GM12891 (cell line): ENCODE measurements around the gene ZFP36. TPM values are rescaled to one million over a fixed set of nuclear protein-coding genes. Genes with fewer than 3 reads are reported as not detected.
A peak's percentile ranks its signal among the peaks of the same experiment; 100 is the strongest.

ENCODE experiments used
- DNase-seq: peaks from one replicate; pipeline ENCODE4 v3.0.0; 2011; ENCODE audit warnings: low spot score; ENCODE audit not compliant: insufficient read length
- FAIRE-seq: peaks from 2 replicates; lab custom pipeline; 2011; peaks lifted over from hg19 to GRCh38; lab: Jason Lieb, UNC
- PAX5 ChIP-seq: IDR thresholded peaks from 2 replicates; pipeline ENCODE4 v1.6.1; 2011; ENCODE audit warnings: low read length, moderate library complexity, mild to moderate bottlenecking; ENCODE audit not compliant: insufficient read depth, severe bottlenecking
- POLR2A ChIP-seq: IDR thresholded peaks from 2 replicates; pipeline ENCODE4 v1.6.1; 2011; ENCODE audit warnings: low read depth, low read length, control low read depth
- POLR2AphosphoS5 ChIP-seq: IDR thresholded peaks from 2 replicates; pipeline ENCODE4 v1.6.1; 2011; ENCODE audit warnings: low read depth, low read length, control low read depth
- POU2F2 ChIP-seq: IDR thresholded peaks from 2 replicates; pipeline ENCODE4 v1.6.1; 2011; ENCODE audit warnings: low read depth, mild to moderate bottlenecking, control low read depth, low read length, moderate library complexity
- SPI1 ChIP-seq: IDR thresholded peaks from 2 replicates; pipeline ENCODE4 v1.6.1; 2011; ENCODE audit warnings: low read depth, low read length, control low read depth
- TAF1 ChIP-seq: IDR thresholded peaks from 2 replicates; pipeline ENCODE4 v1.6.1; 2011; ENCODE audit warnings: low read depth, low read length, control low read depth
- polyA plus RNA-seq: library from polyadenylated mRNA; unstranded; fragments of >200 nt; gene quantifications from one replicate; pipeline ENCODE4 v1.2.1, GENCODE V29; 2012; ENCODE audit warnings: low read depth, missing spikeins, inconsistent platforms; ENCODE audit not compliant: missing spikeins

ZFP36 gene
- polyA plus RNA-seq, result 24.7 TPM

DNA sequence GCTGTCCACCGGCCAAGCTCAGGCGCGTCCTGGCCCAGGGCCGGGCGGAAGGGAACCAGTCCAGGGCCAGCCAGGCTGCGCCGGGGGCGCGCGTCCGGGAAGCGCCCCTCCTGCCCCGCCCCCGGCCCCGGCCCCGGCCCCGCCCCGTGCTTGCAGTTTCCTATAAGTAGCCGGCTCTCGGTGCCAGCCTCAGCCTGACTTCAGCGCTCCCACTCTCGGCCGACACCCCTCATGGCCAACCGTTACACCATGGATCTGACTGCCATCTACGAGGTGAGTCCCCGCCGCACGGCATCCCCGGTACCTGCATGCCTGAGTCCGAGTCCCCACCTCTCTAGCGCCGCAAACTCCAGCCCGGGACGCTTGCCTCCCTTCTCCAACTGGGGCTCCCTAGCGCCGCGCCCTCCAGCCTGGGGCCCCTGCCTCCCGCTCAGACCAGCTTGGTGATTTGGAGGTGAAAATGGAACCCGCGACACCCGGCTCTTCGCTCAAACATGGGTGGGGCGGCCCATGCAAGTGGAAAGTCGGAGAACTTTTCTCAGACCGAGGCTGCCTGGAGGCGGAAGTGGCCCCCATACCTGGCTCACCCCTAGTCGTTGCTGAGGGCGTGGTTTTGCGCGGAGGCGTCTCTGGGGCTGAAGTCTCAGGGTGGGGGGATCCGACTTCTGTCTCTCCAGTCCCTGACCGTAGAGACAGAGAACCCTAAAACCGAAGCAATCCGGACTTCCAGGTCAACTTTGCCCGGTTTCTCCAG lies at the start of gene ZFP36:
Gene ZFP36 (plus strand): TSS at position 192 of the 754 bp plus-strand sequence. CDS start 58 bp downstream, at position 250.
- DNase-seq, result peak; percentile 62
- peak; percentile 91 for FAIRE-seq
- TF ChIP-seq TAF1 (peak; percentile 66; the same call in 1 of the 2 replicates), POLR2A (peak; percentile 99), POLR2AphosphoS5 (peak; percentile 99), POU2F2 (peak; percentile 87), PAX5 (no peak), SPI1 (peak; percentile 53)

GRCh38 chr19:39359026-39359425 lies 47.6 kb upstream of the ZFP36 start:
- TF ChIP-seq SPI1 (no peak), POU2F2 (no peak), TAF1 (no peak), POLR2A (no peak), PAX5 (no peak), POLR2AphosphoS5 (no peak)
- FAIRE-seq, result no peak

DNA sequence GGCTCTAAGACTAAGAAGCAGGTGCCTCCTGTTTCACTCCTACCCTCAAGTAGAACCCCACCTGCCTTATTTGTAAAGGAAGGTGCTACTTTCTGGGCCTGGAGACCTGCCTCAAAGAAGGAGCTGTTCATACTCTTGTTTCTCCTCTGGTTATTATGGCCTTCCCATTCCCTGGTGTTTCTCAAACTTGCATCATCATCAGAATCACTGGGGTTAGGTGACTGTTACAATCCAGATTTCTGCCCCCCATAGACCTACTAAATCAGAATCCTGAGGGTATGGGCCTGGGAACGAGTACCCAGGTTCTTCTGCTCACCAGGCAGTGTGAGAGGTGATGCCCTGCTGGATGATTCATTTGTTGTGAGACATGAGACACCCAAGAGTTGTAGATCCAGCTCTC lies 46.0 kb upstream of the ZFP36 start:
- FAIRE-seq, result no peak
- no peak for TF ChIP-seq POLR2AphosphoS5
- TF ChIP-seq SPI1, result no peak
- TF ChIP-seq POLR2A, result no peak
- TF ChIP-seq POU2F2, result no peak
- TF ChIP-seq TAF1, result no peak
- no peak for TF ChIP-seq PAX5
- no peak for DNase-seq

More at GRCh38 chr19:39359026-39359425, 47.6 kb upstream of the ZFP36 start:
- DNase-seq, result no peak

DNA sequence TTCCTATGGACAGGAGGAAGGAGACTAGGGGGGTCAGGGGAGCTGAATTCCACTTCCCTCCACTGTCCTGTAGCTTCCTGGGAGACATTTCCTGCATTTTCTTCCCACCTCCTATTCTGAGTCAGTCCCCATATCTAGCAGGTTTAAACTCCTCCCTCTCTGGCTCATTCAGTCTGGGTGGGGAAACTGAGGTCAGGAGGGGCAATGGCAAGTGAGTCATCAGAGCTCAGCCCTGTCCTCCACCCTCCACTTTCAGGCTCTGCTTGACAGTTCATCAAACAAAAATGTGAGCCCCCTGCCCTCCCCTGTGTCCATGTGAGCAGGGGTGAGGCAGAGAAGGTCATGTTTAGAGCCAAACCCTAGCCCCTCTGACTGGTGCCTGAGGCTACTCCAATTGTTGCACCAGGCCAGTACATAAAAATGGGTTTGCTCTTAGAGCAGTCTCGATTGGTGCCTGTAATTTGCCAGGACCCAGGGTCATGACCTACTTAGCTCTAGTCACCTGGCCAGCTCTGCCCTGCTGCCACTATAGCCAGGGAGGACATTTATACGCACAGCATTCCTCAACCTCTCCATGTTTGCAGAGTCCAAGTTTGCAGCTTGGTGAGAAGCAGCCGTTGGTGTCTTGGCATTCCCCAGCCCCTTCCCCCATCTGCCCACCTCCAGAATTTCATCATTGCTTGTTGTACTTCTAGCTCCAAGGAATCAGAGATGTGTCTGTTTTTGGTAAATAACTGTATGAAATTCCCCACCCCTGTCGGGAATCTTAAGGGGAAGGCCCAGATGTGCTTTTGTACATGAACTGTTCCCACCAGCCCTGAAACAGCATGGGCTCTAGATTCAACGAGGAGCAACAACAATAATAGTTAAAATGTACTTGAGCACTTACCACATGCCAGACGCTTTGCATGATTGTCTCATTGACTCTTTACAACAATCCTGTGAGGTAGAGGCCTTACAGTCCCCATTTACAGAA lies 43.7 kb upstream of the ZFP36 start:
- FAIRE-seq, result no peak
- TF ChIP-seq PAX5 (no peak), SPI1 (no peak), POLR2A (no peak), TAF1 (no peak), POU2F2 (no peak), POLR2AphosphoS5 (no peak)
- DNase-seq, result no peak

DNA sequence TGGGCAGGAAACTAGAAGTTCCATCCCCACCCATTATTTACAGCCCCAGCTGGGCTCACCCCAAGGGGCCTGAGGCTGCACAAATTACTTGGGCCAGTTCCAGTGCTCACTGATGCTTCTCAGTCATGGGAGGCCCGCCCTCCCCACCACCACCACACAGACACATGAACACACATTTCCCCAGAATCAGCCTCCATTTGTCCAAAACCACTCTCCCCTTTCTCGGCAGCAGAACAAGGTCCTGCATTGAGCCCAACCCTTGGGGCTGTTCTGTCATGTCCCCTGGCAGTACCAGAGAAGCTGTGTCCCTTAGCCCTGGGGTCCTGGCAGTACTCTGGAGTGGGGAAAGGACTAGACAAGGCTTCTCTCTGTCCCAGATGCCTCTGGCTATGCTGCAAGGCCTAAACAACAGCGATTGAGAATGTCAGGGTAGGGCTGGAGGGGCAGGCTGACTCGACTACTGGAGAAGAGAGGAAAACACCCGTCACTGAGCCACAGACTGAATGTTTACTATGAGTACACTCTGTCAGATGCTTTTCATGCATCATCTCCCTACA lies 42.7 kb upstream of the ZFP36 start:
- no peak for TF ChIP-seq SPI1
- TF ChIP-seq TAF1, result no peak
- no peak for TF ChIP-seq POLR2A
- TF ChIP-seq POU2F2, result no peak
- no peak for TF ChIP-seq PAX5
- TF ChIP-seq POLR2AphosphoS5, result no peak
- FAIRE-seq, result no peak
- DNase-seq, result no peak

DNA sequence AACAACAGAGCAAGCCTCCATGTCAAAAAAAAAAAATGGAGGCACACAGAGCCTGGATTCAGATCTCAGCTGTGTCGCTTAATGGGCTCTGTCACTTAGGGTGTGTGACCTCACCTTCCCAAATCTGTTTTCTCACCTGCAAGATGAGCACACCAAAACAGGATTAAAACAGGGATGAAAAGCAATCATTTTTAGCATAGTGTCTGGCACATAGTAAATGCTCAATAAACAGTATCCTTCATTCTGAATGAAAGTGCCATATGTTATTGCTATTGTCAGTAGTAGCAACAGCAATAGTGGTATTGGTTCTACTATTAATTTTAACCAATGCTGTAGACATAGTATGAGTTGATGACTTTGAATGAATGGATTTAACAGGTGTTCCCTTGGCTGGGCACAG lies 41.1 kb upstream of the ZFP36 start:
- FAIRE-seq (no peak), DNase-seq (no peak)
- TF ChIP-seq POLR2A, result no peak

GRCh38 chr19:39369200-39369599 lies 37.4 kb upstream of the ZFP36 start:
- no peak for FAIRE-seq
- no peak for DNase-seq
- TF ChIP-seq POU2F2 (no peak), PAX5 (no peak), POLR2A (no peak), SPI1 (no peak), POLR2AphosphoS5 (no peak), TAF1 (no peak)

DNA sequence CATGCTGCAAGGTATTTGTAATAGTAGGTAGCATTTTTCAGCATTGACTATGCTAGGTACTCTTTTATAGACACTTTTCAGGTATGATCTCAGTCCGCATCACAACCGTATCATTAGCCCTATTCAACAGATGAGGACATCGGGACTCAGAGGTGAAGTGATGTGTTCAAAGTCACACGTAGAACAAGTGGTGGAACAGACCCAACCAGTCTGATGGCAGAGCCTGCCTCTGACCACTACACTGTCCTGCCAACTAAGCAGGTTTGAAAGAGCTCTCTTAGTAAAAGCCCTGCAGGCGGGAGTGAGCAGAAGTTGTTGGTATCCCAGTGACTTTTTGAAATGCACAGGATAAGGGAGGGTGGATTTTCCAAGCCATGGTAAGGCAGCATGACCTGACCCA lies 35.9 kb upstream of the ZFP36 start:
- TF ChIP-seq PAX5 (no peak), POLR2AphosphoS5 (no peak), POLR2A (no peak), SPI1 (no peak), POU2F2 (no peak), TAF1 (no peak)
- FAIRE-seq (no peak), DNase-seq (no peak)

GRCh38 chr19:39372047-39372802 lies 34.4 kb upstream of the ZFP36 start:
- TF ChIP-seq POLR2A (no peak), TAF1 (no peak), POU2F2 (no peak), SPI1 (no peak), POLR2AphosphoS5 (no peak), PAX5 (no peak)
- FAIRE-seq, result no peak
- no peak for DNase-seq

DNA sequence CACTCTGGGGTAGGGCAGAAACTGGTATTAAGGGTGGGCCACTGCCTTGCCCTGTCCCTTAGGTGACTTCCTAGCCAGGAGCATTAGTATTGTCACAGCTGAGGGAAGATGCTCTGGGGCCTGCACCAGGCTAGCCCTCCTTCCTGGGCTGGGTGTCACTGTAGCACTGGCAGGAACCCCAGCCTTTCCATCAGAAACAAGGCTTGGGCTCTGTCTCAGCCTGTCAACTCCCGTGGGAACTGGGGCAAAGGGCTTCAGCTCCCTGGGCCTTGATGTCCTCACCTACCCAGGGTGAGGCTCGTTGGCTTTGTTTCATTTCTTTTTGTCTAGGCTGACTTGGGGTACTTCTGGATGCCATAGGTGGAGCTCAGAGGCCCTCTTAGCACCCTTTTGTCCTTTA lies 33.7 kb upstream of the ZFP36 start:
- TF ChIP-seq PAX5 (no peak), SPI1 (no peak), POLR2AphosphoS5 (no peak), POU2F2 (no peak), TAF1 (no peak), POLR2A (no peak)
- FAIRE-seq (no peak), DNase-seq (no peak)
